Measurements from ENCODE around the gene GRIN3A.

GRIN3A gene

DNA sequence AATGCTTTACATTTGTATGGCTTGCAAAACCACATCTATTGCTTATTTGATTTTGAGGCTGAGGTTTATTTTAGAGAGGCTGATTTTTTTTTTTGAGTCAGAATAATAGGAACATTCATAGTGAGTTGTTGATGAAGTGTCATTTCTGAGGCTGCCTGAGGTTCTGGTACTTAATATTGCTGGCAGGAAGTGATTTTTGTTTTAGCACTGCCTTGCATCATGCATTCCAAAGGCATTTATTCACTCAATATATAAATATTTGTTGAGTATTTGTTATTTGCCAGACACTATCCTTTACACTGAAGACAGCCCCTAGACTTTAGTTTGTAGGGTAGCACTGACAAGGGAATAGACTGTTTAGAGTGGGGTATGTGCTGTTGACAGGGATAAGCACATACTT is 202.1 kb downstream of the GRIN3A start:
- Histone ChIP-seq H2BK5ac (ENCODE audit: low read length) (no peak overlapping the region), H3K27me3 (ENCODE audit: insufficient read depth, low read length, poor library complexity) (no peaks in the 10 kb centered on the region), H3K18ac (ENCODE audit: low read length) (no peak overlapping the region), H2BK120ac (ENCODE audit: low read depth, low read length) (no peak overlapping the region), H4K5ac (ENCODE audit: low read length) (no peak overlapping the region), H3K4ac (ENCODE audit: low read depth, low read length) (no peak overlapping the region), H3K36me3 (ENCODE audit: control insufficient read depth, insufficient read depth, low read length) (no peaks in the 10 kb centered on the region), H3K9ac (ENCODE audit: low read length) (no peak overlapping the region), H3K4me2 (ENCODE audit: low read length) (no peak overlapping the region), H2BK15ac (replicated peaks; ENCODE audit: low read depth) (no peak overlapping the region), H3K56ac (ENCODE audit: low read length) (no peak overlapping the region), H4K8ac (ENCODE audit: low read depth, low read length) (no peak overlapping the region), H3K4me3 (ENCODE audit: low read length) (no peak overlapping the region), H3K4me1 (ENCODE audit: control insufficient read depth, low read depth, low read length) (no peaks in the 10 kb centered on the region), H3K27ac (ENCODE audit: low read depth, low read length) (no peak overlapping the region), H3K79me1 (ENCODE audit: low read length) (peaks cover 16% of the 10 kb centered on the region), H2AK5ac (ENCODE audit: low read length) (no peak overlapping the region), H3K23ac (ENCODE audit: low read length) (no peak overlapping the region), H3K79me2 (ENCODE audit: control insufficient read depth, insufficient read depth, low read length) (peaks cover 9% of the 10 kb centered on the region)
- DNase-seq = no peak

DNA sequence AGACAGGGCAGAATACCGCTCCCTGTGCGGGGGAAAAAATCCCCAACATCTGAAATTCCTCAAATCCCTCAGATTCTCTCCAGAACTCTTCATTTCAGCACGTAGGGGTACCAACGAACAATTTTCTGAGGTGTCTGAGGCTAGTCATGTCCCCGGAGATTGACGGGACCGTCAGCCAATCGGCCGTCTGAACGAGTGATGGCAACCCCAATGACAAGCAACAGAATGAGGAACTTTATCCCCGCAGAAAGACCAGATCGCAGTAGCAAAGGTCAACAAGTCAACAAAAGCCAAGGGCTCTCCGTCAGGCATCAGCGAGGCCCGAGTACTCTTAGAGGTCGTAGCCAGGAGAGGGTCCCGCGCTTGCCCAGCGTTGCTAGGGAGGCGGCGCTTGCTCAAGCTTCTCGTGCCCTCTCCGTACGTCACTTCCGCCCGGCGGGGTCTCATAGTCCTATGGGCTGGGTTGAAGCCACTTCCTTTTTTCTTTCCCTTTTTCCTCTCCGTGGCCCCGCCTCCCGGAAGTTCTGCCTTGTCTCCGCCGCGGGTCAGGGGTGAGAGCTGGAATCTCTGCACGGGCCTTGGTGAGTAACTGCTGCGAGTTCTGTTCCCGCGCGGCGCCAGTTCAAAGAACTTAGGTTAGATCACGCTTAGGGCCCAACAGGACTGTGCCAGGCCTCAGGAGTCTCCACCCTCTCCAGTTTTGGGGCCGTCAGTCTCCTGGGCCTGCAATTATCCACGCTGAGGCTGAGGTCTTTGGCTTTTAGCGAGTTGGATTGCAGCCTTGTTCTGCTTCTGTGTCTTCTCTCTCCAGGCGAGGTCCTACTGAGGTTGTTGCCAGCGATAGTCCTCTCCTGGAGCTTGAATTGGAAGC is 204.9 kb downstream of the GRIN3A start, which contains the start of gene RNF20:
RNF20 (plus strand) TSS at position 520 of the 871 bp plus-strand sequence. CDS start 1,571 bp downstream, outside the sequence.
- Histone ChIP-seq H3K27ac (ENCODE audit: low read depth, low read length) (peak within 1 kb of the TSS; percentile 41), H3K56ac (ENCODE audit: low read length) (peak within 1 kb of the TSS; percentile 97), H4K8ac (ENCODE audit: low read depth, low read length) (peak within 1 kb of the TSS; percentile 60), H3K9ac (ENCODE audit: low read length) (peak within 1 kb of the TSS; percentile 96), H3K4me3 (ENCODE audit: low read length) (peak within 1 kb of the TSS; percentile 93), H2BK120ac (ENCODE audit: low read depth, low read length) (no peak within 1 kb of the TSS), H3K4me1 (ENCODE audit: control insufficient read depth, low read depth, low read length) (no peaks in the 10 kb centered on the region), H3K27me3 (ENCODE audit: insufficient read depth, low read length, poor library complexity) (no peaks in the 10 kb centered on the region), H3K4ac (ENCODE audit: low read depth, low read length) (no peak within 1 kb of the TSS), H3K79me1 (ENCODE audit: low read length) (peaks cover 13% of the 10 kb centered on the region), H2BK15ac (replicated peaks; ENCODE audit: low read depth) (no peak within 1 kb of the TSS), H3K4me2 (ENCODE audit: low read length) (peak within 1 kb of the TSS; percentile 84), H2AK5ac (ENCODE audit: low read length) (no peak within 1 kb of the TSS), H2BK5ac (ENCODE audit: low read length) (peak within 1 kb of the TSS; percentile 90), H3K23ac (ENCODE audit: low read length) (no peak within 1 kb of the TSS), H4K5ac (ENCODE audit: low read length) (peak within 1 kb of the TSS; percentile 88), H3K18ac (ENCODE audit: low read length) (peak within 1 kb of the TSS; percentile 75), H3K36me3 (ENCODE audit: control insufficient read depth, insufficient read depth, low read length) (no peaks in the 10 kb centered on the region), H3K79me2 (ENCODE audit: control insufficient read depth, insufficient read depth, low read length) (peaks cover 9% of the 10 kb centered on the region)
- WGBS (ENCODE audit: extremely low coverage, insufficient coverage, low lambda C conversion rate) = no CpG with 5 or more reads among the region's 45 CpGs
- DNase-seq = peak; percentile 100

DNA sequence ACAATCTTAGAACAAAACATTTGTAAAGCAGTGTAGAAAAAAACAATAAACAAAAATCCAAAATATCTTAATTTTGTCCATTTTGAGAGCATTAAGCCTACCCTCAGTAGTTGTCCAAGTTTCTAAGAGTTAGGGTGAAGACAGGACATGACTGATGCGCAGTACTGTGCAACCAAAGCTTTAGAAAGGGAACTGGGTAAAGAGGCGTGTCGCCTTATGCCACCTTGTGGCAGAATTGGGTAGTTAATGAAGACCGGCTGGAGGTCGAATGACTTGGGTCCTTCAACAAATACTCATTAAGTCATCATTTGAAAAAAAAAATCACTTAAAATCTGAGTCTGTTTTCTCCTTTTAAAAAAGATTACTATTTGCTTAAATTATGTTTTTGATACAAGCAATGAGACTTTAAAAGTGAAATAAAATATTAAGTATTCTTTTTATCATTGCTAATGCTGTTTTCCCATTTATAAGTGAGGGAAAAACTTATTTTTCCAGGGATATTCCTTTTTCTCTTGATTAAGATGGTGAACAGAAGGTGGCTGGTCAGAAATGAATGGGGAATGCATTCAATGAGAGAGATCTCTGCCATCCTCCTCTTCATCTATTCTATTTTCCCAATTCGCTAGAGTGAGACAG is 208.3 kb downstream of the GRIN3A start:
- Histone ChIP-seq H2BK5ac (ENCODE audit: low read length) (no peak overlapping the region), H4K5ac (ENCODE audit: low read length) (no peak overlapping the region), H3K27me3 (ENCODE audit: insufficient read depth, low read length, poor library complexity) (no peaks in the 10 kb centered on the region), H3K36me3 (ENCODE audit: control insufficient read depth, insufficient read depth, low read length) (no peaks in the 10 kb centered on the region), H3K9ac (ENCODE audit: low read length) (no peak overlapping the region), H3K79me1 (ENCODE audit: low read length) (no peaks in the 10 kb centered on the region), H2AK5ac (ENCODE audit: low read length) (no peak overlapping the region), H2BK120ac (ENCODE audit: low read depth, low read length) (no peak overlapping the region), H3K79me2 (ENCODE audit: control insufficient read depth, insufficient read depth, low read length) (no peaks in the 10 kb centered on the region), H3K27ac (ENCODE audit: low read depth, low read length) (no peak overlapping the region), H3K56ac (ENCODE audit: low read length) (no peak overlapping the region), H3K4ac (ENCODE audit: low read depth, low read length) (no peak overlapping the region), H3K4me1 (ENCODE audit: control insufficient read depth, low read depth, low read length) (no peaks in the 10 kb centered on the region), H4K8ac (ENCODE audit: low read depth, low read length) (no peak overlapping the region), H3K23ac (ENCODE audit: low read length) (no peak overlapping the region), H3K4me3 (ENCODE audit: low read length) (no peak overlapping the region), H3K18ac (ENCODE audit: low read length) (no peak overlapping the region), H3K4me2 (ENCODE audit: low read length) (no peak overlapping the region), H2BK15ac (replicated peaks; ENCODE audit: low read depth) (no peak overlapping the region)
- peak; percentile 81 for DNase-seq
- no CpG with 5 or more reads among the region's 6 CpGs for WGBS (ENCODE audit: extremely low coverage, insufficient coverage, low lambda C conversion rate)

DNA sequence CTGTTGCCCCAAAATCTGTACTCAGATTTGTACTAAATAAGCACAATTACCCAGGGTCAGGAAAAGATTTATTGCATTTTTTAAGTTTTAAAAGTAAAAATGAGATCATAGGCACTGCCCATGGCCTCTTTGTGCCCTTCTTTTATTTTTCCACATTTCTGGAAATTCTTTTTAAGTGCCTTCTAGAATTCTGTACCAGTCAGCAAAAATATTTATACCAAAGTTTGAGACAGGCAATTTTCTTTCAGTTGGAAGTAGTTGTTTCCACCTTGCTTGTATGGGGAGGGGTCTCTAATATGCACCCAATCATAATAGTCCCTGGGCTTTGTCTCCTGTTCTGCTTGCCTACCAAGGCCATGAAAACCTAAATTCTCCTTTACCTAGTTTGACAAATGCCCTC is 210.4 kb downstream of the GRIN3A start:
- DNase-seq = no peak
- no peak overlapping the region for H4K8ac ChIP-seq (ENCODE audit: low read depth, low read length)
- H3K4ac ChIP-seq (ENCODE audit: low read depth, low read length) = no peak overlapping the region
- no peak overlapping the region for H3K27ac ChIP-seq (ENCODE audit: low read depth, low read length)
- H2BK120ac ChIP-seq (ENCODE audit: low read depth, low read length) = no peak overlapping the region
- no peak overlapping the region for H2AK5ac ChIP-seq (ENCODE audit: low read length)
- no peak overlapping the region for H3K18ac ChIP-seq (ENCODE audit: low read length)
- H3K56ac ChIP-seq (ENCODE audit: low read length) = no peak overlapping the region
- no peaks in the 10 kb centered on the region for H3K27me3 ChIP-seq (ENCODE audit: insufficient read depth, low read length, poor library complexity)
- no peak overlapping the region for H3K9ac ChIP-seq (ENCODE audit: low read length)
- no peak overlapping the region for H3K23ac ChIP-seq (ENCODE audit: low read length)
- no peaks in the 10 kb centered on the region for H3K79me1 ChIP-seq (ENCODE audit: low read length)
- no peaks in the 10 kb centered on the region for H3K36me3 ChIP-seq (ENCODE audit: control insufficient read depth, insufficient read depth, low read length)
- H2BK15ac ChIP-seq (replicated peaks; ENCODE audit: low read depth) = no peak overlapping the region
- no peak overlapping the region for H3K4me2 ChIP-seq (ENCODE audit: low read length)
- H4K5ac ChIP-seq (ENCODE audit: low read length) = no peak overlapping the region
- no peaks in the 10 kb centered on the region for H3K4me1 ChIP-seq (ENCODE audit: control insufficient read depth, low read depth, low read length)
- H3K79me2 ChIP-seq (ENCODE audit: control insufficient read depth, insufficient read depth, low read length) = no peaks in the 10 kb centered on the region
- no peak overlapping the region for H2BK5ac ChIP-seq (ENCODE audit: low read length)
- H3K4me3 ChIP-seq (ENCODE audit: low read length) = no peak overlapping the region

DNA sequence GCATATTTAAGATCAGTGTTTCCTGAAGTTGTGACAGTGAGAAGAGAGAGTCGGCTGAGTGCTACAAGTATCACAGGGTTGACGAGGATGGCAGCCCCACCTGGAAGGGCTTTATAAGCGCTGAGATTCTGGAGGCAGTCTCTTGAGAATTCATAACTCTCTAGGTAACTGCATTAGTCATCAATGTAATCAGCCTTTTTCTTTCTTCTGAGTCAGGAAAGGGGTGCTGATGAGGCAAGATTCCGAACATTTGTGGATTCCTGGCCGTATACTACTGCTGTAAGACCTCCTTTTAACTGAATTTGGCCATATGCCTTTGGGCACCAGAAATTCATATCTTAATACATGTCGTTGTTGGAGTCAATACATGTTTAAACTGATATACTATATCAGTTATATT is 211.4 kb downstream of the GRIN3A start:
- no peaks in the 10 kb centered on the region for H3K27me3 ChIP-seq (ENCODE audit: insufficient read depth, low read length, poor library complexity)
- no peak overlapping the region for H2AK5ac ChIP-seq (ENCODE audit: low read length)
- H2BK120ac ChIP-seq (ENCODE audit: low read depth, low read length) = no peak overlapping the region
- H3K4me2 ChIP-seq (ENCODE audit: low read length) = no peak overlapping the region
- no peak overlapping the region for H3K27ac ChIP-seq (ENCODE audit: low read depth, low read length)
- no peaks in the 10 kb centered on the region for H3K79me2 ChIP-seq (ENCODE audit: control insufficient read depth, insufficient read depth, low read length)
- no peak overlapping the region for H3K23ac ChIP-seq (ENCODE audit: low read length)
- no peak overlapping the region for H3K56ac ChIP-seq (ENCODE audit: low read length)
- no peaks in the 10 kb centered on the region for H3K4me1 ChIP-seq (ENCODE audit: control insufficient read depth, low read depth, low read length)
- H3K9ac ChIP-seq (ENCODE audit: low read length) = no peak overlapping the region
- H2BK15ac ChIP-seq (replicated peaks; ENCODE audit: low read depth) = no peak overlapping the region
- no peak for DNase-seq
- no peak overlapping the region for H4K5ac ChIP-seq (ENCODE audit: low read length)
- H2BK5ac ChIP-seq (ENCODE audit: low read length) = no peak overlapping the region
- no peak overlapping the region for H3K4ac ChIP-seq (ENCODE audit: low read depth, low read length)
- WGBS (ENCODE audit: extremely low coverage, insufficient coverage, low lambda C conversion rate) = no CpG with 5 or more reads among the region's 6 CpGs
- no peak overlapping the region for H4K8ac ChIP-seq (ENCODE audit: low read depth, low read length)
- no peak overlapping the region for H3K18ac ChIP-seq (ENCODE audit: low read length)
- H3K36me3 ChIP-seq (ENCODE audit: control insufficient read depth, insufficient read depth, low read length) = no peaks in the 10 kb centered on the region
- no peaks in the 10 kb centered on the region for H3K79me1 ChIP-seq (ENCODE audit: low read length)
- H3K4me3 ChIP-seq (ENCODE audit: low read length) = no peak overlapping the region
